K562 (cell line): ENCODE measurements around the gene DLK2. TPM values are rescaled to one million over a fixed set of nuclear protein-coding genes. Genes with fewer than 3 reads are reported as not detected.

Experiments used
- ARID3A ChIP-seq: IDR thresholded peaks from 2 replicates; pipeline ENCODE4 v1.6.1; 2012; ENCODE audit warnings: low read depth, low read length, improper control_type of control experiment, borderline replicate concordance
- EGR1 ChIP-seq: fragments of 450-650 bp; conservative IDR thresholded peaks from 2 replicates; pipeline ENCODE4 v1.6.1; 2017; ENCODE audit warnings: mild to moderate bottlenecking
- ELK3 ChIP-seq: fragments of 450-650 bp; formaldehyde crosslinking; IDR thresholded peaks from 2 replicates; pipeline ENCODE4 v1.4.0; 2020; ENCODE audit warnings: mild to moderate bottlenecking
- ETV1 ChIP-seq: fragments of 450-650 bp; conservative IDR thresholded peaks from 2 replicates; pipeline ENCODE4 v1.6.1; 2016; ENCODE audit warnings: missing genetic modification characterization, control low read depth, low read depth, missing compliant biosample characterization
- ILF3 ChIP-seq: fragments of 450-650 bp; IDR thresholded peaks from 2 replicates; pipeline ENCODE4 v1.6.1; 2018; ENCODE audit warnings: antibody characterized with exemption, mild to moderate bottlenecking, moderate library complexity, borderline replicate concordance
- KAT8 ChIP-seq: fragments of 450-650 bp; IDR thresholded peaks from 2 replicates; pipeline ENCODE4 v1.6.1; 2016; ENCODE audit warnings: low read depth, mild to moderate bottlenecking
- MAFK ChIP-seq: IDR thresholded peaks from 2 replicates; pipeline ENCODE4 v1.6.1; 2011; ENCODE audit warnings: low read length, improper control_type of control experiment
- MCM2 ChIP-seq: fragments of 450-650 bp; IDR thresholded peaks from 2 replicates; pipeline ENCODE4 v1.6.1; 2017; ENCODE audit warnings: low read depth, mild to moderate bottlenecking
- MCM3 ChIP-seq: fragments of 450-650 bp; IDR thresholded peaks from 2 replicates; pipeline ENCODE4 v1.6.1; 2016
- MTF1 ChIP-seq: fragments of 250-450 bp; sonication (Bioruptor Pico); IDR thresholded peaks from 2 replicates; pipeline ENCODE4 v1.9.0; 2021; ENCODE audit warnings: moderate library complexity, mild to moderate bottlenecking, inconsistent platforms, borderline replicate concordance
- NUFIP1 ChIP-seq: fragments of 450-650 bp; IDR thresholded peaks from 2 replicates; pipeline ENCODE4 v1.6.1; 2018; ENCODE audit not compliant: partially characterized antibody
- PHF8 ChIP-seq: fragments of 200-600 bp; sonication (generic); IDR thresholded peaks from 2 replicates; pipeline ENCODE4 v1.6.1; 2012; ENCODE audit warnings: mixed run types, mild to moderate bottlenecking, inconsistent platforms, low read length, moderate library complexity, borderline replicate concordance
- SIRT6 ChIP-seq: IDR thresholded peaks from one replicate; pipeline ENCODE4 v1.6.1; 2012; ENCODE audit warnings: low read depth, mild to moderate bottlenecking, control low read depth, inconsistent platforms, low read length, moderate library complexity
- SP1 ChIP-seq: sonication (generic); formaldehyde crosslinking; IDR thresholded peaks from 2 replicates; pipeline ENCODE4 v1.8.1; 2022; ENCODE audit warnings: mild to moderate bottlenecking, missing genetic modification reagents
- TAF7 ChIP-seq: fragments of 450-650 bp; IDR thresholded peaks from 2 replicates; pipeline ENCODE4 v1.6.1; 2016; ENCODE audit warnings: missing genetic modification characterization, missing compliant biosample characterization
- TEAD4 ChIP-seq, 2 experiments: sonication (generic) in 1 of 2; formaldehyde crosslinking in 1 of 2; IDR thresholded peaks; 2 replicates each; pipeline versions ENCODE4 v1.6.1 to v1.8.0; 2012 to 2022; ENCODE audit warnings: borderline replicate concordance in 1 of 2, inconsistent platforms in 1 of 2, low read length in 1 of 2, mild to moderate bottlenecking in 1 of 2, missing genetic modification reagents in 1 of 2
- ZBTB26 ChIP-seq: fragments of 450-650 bp; formaldehyde crosslinking; IDR thresholded peaks from 2 replicates; pipeline ENCODE4 v1.4.0; 2022; ENCODE audit warnings: missing genetic modification characterization
- ZFP36 ChIP-seq: fragments of 150-350 bp; IDR thresholded peaks from 2 replicates; pipeline ENCODE4 v1.6.1; 2018; ENCODE audit warnings: low read length, low read depth; ENCODE audit not compliant: partially characterized antibody
- ZFP91 ChIP-seq: sonication (generic); formaldehyde crosslinking; IDR thresholded peaks from 2 replicates; pipeline ENCODE4 v1.8.0; 2022; ENCODE audit warnings: mild to moderate bottlenecking, missing genetic modification reagents
- ZNF12 ChIP-seq: sonication (generic); formaldehyde crosslinking; IDR thresholded peaks from 2 replicates; pipeline ENCODE4 v1.4.0; 2020; ENCODE audit warnings: mild to moderate bottlenecking, missing genetic modification reagents
- ZNF232 ChIP-seq: sonication (generic); formaldehyde crosslinking; IDR thresholded peaks from 2 replicates; pipeline ENCODE4 v1.8.0; 2022; ENCODE audit warnings: mild to moderate bottlenecking, missing genetic modification reagents
- ZNF551 ChIP-seq: fragments of 250-450 bp; sonication (Bioruptor Pico); IDR thresholded peaks from 2 replicates; pipeline ENCODE4 v1.5.0; 2021; ENCODE audit warnings: mild to moderate bottlenecking, moderate library complexity
- ZNF79 ChIP-seq: fragments of 250-450 bp; sonication (Bioruptor Pico); IDR thresholded peaks from 2 replicates; pipeline ENCODE4 v1.4.0; 2020; ENCODE audit warnings: low read depth, mild to moderate bottlenecking, moderate library complexity
- polyA plus RNA-seq, 8 experiments: library from polyadenylated mRNA; depleted of rRNA in 4 of 8; stranded (reverse) in 5 of 8; unstranded in 3 of 8; fragments of >200 nt; fragmentation: Nextera tagmentation in 2 of 8; fragmentation: Illumina TruSeq in 1 of 8; extraction: Ambion mirVana in 2 of 8; extraction: Trizol in 1 of 8; gene quantifications; 2 replicates each; pipeline versions ENCODE4 v1.2.1 to v1.2.3, GENCODE V29; 2011 to 2014; ENCODE audit warnings: inconsistent platforms in 1 of 8, missing spikeins in 1 of 8
- total RNA-seq, 7 experiments: library from RNA; depleted of rRNA in 6 of 7; stranded (reverse); fragments of >200 nt in 6 of 7; fragmentation: Illumina TruSeq in 2 of 7; extraction: Trizol in 2 of 7; gene quantifications; 2 replicates each; pipeline versions ENCODE4 v1.2.1 to v1.2.3, GENCODE V29; 2011 to 2021; ENCODE audit warnings: low replicate concordance in 1 of 7

DLK2 gene
- total and polyA plus RNA-seq, 9 of the 15 experiments (the other 6 are each of a cell fraction or from before 2014, with no cell fraction given): 0.11 to 0.53 (median 0.29) TPM; not detected in 3

GRCh38 chr6:43477235-43478007 is 22.1 kb upstream of the DLK2 start, which contains the start of gene TJAP1 (continued):
- no peak for TF ChIP-seq MCM2
- no peak for TF ChIP-seq ARID3A
- no peak for TF ChIP-seq ZFP36
- 0 out of 2 replicates have a peak, but pooled peaks have one; percentile 38 for TF ChIP-seq ZBTB26 (CRISPR knock-in tag)
- TF ChIP-seq MAFK: no peak
- peak; percentile 13; the same call in 1 of the 2 replicates for TF ChIP-seq TEAD4 (IDR thresholded peaks at IDR 0.05; ENCODE audit: low read length)
- TF ChIP-seq TEAD4 (CRISPR knock-in tag; IDR thresholded peaks at IDR 0.05; ENCODE audit: borderline replicate concordance): no peak
- TF ChIP-seq PHF8: peak; percentile 89
- no peak for TF ChIP-seq MTF1 (CRISPR knock-in tag)
- no peak for TF ChIP-seq KAT8
- TF ChIP-seq SIRT6: no peak
- TF ChIP-seq ZNF12 (CRISPR knock-in tag): no peak
- TF ChIP-seq ETV1 (tag): no peak
- peak; percentile 64; the same call in 1 of the 2 replicates for TF ChIP-seq SP1
- no peak for TF ChIP-seq ZFP91 (CRISPR knock-in tag)
- TF ChIP-seq ZNF551 (CRISPR knock-in tag): no peak
- no peak for TF ChIP-seq MCM3
- peak; percentile 94 for TF ChIP-seq TAF7 (tag)
- TF ChIP-seq ZNF232: 0 out of 2 replicates have a peak, but pooled peaks have one; percentile 45
- TF ChIP-seq ELK3 (CRISPR knock-in tag): no peak
- TF ChIP-seq ILF3: no peak
- TF ChIP-seq ZNF79: no peak
- TF ChIP-seq NUFIP1: no peak
- TF ChIP-seq EGR1: peak; percentile 59
